HG03565 (cell line): Measurements from ENCODE around the gene PCDH12.
A peak's percentile ranks its signal among the peaks of the same experiment; 100 is the strongest.

Source experiments
- ATAC-seq: cut with Tn5 transposase; IDR thresholded peaks from one replicate; pipeline ENCODE4 v1.9.1; 2021; ENCODE audit warnings: mild to moderate bottlenecking, moderate library complexity; ENCODE audit not compliant: unreplicated experiment

PCDH12 gene

DNA sequence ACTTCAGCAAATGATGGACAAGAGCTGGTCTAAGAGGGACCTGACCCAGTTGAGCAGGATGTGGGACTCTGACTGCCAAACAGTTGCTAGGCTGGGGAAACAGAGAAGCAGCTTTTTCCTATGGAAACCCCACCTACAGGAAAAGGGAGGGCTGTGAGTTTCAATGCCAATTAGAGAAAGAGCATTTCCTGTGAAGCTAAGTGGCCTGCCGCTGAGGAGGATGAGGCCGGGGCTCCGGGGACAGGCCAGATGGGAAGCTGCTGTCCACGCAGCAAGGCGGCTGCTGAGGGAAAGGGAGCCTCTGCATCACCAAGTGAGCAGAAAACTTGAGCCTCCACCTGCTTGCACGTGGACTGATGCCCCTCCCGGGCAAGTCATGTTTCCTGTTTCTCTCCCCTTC is at the start of gene PCDH12:
PCDH12 (minus strand) TSS at position 90 of the 400 bp plus-strand sequence. CDS start 351 bp downstream, outside the sequence.
- ATAC-seq: no peak

DNA sequence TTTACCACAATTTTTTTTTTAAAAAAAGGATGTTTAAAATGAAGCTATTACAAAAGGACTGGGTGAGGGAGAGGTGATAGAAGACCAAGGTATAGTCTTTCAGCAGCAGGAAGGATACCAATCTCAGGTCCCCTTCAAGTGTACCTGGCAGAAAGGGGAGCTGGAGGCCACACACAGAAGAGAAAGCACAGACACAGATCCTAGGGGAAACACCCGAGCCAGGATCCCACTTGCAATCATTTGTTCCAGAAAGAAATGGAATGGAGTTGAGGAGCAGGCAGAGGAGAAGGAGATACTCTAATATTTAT is 49.2 kb upstream of the PCDH12 start:
- ATAC-seq: no peak

DNA sequence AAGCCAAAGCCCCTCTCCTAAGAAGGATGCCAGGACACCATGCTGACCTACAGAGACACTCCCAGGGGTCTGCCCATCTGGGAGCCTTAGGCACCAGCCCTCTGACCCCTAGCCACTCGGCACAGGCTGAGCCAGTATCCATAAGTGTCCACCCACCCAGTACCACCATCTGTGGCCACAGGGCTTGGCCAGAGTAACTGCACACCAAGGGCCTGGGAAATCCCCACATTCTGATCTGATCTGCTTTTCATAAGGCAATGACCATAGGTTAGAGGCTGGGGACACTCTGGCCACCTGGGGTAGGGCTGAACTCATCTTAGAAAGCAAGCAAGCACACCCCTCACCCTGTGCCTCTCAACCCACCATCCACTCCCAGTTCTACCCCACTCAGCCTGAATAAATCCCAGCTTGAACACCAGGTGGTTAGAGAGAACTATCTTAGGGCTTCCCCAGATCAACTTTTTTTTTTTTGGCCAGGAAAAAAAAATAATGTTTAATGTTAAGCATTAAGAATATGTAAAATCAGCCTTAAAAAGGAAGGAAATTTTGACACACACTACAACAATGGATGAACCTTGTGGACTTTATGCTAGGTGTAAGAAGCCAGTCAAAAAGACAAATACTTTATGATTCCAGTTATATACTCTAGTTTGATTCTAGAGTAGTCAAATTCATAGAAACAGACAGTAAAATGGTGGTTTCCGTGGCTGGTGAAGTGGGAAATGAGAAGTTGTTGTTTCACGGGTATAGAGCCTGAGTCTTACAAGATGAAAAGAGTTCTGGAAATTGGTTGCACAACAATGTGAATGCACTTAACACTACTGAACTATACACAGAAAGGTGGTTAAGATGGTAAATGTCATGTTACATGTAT is 48.6 kb upstream of the PCDH12 start:
- ATAC-seq: peak; percentile 68

DNA sequence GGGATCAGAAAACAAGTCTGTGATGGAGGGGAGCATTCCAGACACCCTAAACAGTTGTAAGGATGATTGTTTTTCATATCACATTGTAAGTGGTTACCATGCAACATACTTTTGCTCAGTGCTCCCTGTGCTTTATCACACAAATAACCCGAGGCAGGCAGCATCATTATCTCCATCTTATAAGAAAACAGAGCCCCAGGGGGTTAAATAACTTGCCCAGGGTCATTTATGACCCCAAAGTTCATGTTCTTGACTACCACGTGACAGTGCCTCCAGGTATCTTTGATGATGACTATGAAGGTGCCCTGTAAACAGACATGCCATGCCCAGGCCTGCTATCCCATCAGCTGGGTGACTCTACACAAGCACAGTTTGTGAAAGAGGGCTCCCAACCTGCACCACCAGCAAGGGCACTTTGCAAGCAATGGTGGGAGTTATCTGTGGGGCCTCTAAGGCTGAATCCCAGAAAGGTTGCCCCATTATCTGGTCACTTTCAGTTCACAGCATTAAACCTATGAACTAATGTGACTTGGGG is 45.3 kb upstream of the PCDH12 start:
- ATAC-seq: no peak

DNA sequence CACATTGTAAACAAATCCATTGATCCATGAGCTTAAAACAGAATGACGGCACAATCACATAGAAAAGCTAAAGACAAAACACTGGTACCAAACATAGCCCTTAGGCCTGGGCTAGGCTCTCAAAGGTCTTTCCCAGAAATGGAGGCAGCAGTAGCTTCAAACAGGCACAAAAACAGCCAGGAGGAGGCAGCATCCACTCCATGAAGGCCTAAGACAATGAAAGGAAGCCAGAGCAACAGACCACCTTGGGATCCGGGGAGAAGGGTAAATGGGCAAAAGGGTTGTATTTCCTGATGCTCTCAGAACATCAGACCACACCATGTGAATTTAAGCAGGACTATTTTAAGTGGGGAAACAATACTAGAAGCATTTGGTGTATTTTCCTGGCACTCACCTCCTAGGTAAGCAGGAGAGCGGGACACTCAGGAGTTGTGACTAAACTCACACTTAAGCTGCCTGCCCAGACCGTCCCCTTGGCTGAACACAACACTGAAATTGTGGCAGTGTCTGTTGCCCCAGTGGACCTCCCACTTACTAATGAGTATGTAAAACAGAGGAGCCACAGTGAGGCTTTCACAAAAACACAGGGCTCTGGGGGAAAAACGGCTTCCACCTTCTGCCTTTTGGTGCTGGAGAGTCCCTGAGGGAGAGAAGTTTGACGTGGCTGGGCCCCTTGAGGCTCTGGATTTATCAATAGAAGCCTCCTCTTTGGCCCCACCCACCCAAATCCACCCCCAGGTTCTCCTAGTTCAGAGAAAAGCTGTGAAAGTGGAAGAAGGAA is 42.9 kb upstream of the PCDH12 start:
- ATAC-seq: no peak

DNA sequence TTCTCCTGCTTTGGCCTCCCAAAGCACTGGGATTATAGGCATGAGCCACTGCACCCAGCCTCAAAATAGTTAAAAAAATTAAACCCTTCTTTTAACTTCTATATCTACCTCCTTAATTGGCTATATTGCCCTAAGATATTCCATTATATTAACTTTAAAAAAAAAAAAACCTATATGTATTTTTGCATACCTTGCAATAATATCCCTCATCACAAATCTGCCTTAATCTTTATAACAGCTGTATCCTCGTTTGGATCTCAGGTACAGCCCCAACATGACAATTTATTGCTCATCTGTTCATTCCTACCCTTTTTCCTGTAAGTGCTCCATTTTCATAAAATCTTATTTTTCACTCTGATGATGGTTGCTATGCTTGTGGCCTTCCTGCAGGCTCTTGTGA is 42.2 kb upstream of the PCDH12 start:
- no peak for ATAC-seq

DNA sequence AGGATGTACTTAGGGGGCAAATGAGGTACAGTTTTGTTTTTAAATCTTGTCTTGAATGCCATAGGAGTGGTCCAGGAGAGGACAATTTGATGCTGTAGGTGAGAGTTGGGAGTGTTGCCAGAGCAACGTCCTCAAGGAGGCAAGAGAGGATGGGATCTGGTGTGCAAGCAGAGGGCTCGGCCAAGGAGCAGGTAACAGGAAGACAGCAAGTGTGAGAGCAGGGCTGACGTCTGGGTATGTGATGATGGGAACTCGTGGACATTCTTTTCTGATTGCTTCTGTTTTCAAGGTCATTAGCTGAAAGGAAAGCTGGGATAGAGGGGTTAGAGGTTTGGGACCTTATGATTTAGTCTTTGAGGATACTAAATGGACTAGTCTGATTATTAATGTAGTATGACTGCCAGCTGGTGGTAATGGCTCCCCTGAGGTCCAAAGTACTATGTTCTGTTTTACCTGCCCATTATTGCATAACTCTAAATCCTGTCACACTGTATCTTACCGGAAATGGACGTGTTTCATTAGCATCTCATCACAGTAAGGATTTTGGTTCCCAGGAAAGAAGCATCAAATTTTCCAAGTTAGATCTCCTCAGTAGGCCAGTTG is 39.5 kb upstream of the PCDH12 start:
- no peak for ATAC-seq

DNA sequence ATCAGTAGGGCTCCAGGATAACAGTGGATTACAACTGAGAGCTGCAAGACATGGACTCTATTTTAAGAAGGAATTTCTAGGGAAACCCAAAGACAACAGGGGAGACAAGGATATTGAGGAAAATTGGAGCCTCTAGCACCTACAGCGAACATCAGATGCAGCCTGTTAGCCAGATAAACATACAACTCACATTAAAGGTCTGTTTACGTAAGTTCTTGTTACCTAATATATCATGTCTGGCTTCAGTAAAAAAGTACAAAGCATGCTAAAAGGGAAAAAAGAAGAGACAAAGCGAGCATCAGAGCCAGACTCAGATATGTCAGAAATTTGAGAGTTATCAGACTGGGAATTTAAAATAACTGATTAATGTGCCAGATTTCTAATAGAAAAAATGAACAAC is 37.7 kb upstream of the PCDH12 start:
- no peak for ATAC-seq

DNA sequence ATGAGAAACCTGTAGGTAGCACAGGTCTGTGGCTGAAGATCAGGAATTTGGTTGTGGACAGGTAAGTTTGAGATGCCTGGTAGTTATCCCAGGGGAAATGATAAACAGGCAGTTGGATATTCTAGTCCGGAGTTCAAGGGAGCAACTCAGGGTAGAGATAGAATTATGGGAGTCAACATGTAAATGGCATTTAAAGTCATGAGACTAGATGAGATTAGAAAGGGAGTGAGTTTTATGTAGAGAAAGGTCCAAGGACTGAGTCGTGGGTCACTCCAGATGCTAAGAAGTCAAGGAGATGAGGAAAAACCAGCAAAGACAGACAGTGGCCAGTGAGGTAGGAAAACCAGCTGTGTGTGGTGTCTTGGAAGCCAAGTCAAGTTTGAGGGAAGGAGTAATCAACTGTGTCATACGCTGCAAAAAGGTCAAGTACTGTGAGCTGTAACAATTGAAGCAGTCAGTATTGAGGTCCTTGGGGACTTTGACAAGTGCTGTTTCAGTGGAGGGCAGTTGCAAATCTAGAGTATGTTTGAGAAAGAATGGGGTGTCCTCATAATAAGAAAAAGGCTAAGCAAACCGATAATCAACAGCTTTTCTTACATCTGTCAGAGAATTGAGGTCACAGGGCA is 36.6 kb upstream of the PCDH12 start:
- ATAC-seq: no peak

DNA sequence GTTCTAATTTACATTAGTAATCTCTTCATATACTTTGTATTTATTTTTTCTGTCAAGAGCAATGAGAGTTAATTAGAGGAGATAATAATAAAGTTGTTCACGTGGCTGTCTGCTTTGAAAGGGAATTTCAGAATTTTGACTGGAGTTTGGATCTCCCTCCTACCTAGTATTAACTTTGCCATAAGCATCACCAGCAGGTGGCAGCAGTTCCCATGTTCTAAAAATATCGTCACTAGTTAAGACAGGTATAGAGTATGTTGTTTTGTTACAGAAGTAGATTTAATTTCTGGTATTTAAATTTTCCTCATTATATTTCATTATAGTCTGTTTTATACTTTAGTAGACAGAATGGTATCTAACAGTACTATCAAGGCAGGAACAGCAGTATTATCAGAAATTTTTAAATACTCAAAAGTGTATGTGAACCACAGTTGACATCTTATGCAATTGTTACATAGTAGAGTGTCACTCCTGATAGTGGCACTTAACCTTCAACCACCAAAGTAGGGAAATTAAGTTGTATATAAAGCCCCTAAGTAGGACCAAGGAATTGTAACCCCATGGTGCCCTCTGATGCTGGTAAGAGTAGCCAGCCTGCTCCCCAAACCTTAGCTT is 34.5 kb upstream of the PCDH12 start:
- ATAC-seq: no peak

DNA sequence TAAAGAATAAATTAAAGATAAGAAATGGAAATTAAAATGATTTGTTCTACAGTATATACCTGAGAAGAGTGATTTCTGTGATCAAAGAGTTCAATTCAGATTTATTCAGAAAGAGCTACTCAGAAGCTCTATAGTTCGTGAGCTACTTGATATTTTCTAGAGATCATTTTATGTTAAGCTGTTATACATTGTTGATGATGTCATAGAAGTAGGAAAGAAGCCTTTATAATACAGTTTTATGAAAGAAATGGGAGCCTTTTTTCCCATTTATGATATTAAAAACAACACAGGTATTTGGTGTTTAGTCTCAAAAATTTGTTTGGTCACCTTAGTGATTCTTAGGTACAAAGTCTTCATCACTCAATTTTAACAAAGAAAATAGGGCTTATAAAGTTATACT is 31.7 kb upstream of the PCDH12 start:
- no peak for ATAC-seq

DNA sequence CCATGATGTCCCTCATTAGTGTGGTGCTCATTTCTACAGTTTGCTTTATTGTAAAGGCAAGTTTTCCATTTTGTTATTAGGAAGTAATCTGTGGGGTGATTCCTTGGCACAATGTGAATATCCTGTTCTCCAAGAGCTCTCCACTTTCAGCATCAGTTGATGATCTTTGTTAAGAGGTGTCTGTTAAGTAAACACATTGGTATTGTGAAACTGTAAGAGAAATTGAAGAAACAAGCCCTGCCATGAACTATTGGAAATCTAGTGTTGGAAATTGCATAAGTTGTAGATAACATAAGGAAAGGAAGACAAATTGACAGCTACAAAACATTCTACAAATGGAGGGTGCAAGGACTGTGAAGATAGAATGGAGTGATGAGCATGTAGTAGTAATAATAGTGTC is 28.1 kb upstream of the PCDH12 start:
- no peak for ATAC-seq

DNA sequence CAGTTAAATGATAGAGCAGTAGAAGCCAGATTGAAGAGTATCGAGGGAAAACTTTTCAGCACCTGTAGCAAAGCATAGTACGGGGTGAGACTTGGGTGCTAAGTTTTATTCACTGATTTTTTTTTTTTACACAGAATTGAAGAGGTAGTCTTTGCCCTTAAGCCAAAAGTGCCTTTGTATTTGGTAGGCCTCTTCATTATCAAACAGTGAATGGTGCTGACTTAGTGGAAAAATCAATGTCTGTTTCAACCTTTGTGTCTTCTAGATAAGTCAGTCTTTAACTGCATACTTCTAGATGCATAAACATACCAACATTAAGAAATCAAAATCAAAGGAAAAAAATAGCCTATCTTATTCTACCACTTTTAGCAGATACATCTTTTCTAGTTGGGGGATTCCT is 24.6 kb upstream of the PCDH12 start:
- ATAC-seq: no peak

DNA sequence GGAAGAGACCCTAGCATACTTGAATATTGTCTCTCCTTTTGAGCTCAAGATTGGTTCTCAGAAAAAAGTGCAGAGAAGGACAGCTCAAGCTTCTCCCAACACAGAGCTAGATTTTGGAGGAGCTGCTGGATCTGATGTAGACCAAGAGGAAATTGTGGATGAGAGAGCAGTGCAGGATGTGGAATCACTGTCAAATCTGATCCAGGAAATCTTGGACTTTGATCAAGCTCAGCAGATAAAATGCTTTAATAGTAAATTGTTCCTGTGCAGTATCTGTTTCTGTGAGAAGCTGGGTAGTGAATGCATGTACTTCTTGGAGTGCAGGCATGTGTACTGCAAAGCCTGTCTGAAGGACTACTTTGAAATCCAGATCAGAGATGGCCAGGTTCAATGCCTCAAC is 20.4 kb upstream of the PCDH12 start:
- ATAC-seq: no peak

DNA sequence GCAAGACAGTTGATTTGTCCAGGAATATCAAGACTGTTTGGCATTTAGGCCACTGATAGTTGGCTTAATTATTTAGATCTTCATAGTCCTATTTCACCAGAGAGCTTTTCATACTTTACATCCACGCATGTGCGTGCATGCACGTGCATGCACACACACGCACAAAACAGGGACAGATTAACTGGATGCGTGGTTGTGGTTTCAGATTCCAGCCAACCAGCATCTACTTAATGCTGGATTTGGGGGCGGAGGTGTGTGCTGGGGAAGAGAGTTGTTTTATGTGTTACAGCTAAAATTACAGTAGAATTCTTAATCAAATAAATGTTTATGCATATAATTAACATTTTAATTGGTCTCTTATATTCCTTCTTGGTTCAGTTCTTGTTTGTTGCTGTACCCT is 18.2 kb upstream of the PCDH12 start:
- no peak for ATAC-seq

DNA sequence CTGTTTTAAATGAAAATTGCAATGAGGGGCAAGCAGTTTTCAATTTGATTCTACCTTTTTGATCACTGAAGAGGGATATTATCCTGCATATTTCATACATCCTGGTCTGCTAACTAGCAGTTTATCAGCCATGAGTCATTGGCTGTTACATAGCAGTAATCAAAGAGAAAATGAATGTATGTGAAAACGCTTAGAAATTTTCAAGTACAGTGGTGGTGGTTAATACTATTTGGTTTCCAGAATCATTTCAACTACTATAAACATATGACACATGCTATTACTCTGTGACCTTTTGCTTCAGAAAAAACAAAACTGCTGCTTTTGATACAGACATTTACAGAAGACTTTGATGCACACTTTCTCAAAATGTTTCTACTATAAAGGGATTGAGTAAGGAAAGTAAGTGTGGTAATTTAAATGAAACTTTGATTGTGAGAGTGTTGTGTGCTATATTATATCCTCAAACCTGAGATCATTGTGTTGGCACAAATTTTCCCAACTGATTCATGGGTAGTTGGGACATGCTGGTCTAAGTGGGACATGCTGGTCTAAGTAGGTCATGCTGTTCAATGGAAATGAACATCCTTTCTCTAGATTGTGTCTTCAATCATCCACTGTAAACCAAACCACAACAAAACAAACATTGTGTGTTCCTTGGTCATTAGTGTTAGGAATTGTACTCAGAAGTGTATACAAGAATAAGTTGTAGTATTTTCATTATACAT is 16.0 kb upstream of the PCDH12 start:
- ATAC-seq: no peak

DNA sequence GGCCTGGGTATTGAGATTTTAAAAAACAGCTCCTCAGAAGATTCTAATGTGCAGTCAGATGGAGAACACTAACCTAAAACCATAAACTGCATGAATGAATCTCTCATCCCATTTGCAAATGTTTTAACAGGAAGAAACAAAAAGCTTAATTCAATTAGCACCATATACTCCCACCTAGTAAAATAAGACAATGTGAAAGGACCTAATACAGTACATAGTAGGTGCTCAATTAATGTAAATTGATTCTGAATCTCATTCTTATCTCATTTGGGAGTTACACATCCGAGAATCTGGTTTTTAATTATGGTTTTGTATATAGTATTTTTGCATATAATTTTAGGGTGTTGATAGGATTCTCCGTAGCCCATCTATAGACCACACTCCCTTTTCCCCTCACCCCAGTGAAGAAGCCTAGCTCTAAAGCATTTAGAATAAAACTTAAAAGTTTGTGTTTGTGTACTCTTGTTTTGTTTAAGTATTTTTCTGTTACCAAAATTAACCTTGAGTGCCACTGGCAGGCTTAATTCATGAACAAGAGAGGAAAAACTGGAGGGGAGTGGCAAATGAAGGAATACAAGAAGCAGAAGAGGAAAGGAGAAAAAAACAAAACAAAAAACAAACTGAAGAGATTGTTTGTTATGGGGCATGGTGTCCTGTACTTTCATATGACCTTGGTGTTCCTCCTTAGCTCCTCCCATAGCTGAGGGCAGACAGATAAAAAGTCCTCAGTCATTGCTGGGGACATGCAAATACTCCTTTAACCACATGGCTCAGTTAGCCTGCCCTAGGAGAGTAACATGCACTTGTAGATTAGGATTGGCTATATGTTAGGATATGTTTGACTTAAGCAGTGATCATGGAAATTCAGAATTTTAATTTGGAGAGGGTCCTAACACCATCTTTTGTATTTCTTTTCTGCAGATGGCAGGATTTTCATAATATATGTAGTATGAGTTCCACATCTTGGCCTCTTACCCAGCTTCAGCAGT is 12.1 kb upstream of the PCDH12 start:
- ATAC-seq: peak; percentile 57

DNA sequence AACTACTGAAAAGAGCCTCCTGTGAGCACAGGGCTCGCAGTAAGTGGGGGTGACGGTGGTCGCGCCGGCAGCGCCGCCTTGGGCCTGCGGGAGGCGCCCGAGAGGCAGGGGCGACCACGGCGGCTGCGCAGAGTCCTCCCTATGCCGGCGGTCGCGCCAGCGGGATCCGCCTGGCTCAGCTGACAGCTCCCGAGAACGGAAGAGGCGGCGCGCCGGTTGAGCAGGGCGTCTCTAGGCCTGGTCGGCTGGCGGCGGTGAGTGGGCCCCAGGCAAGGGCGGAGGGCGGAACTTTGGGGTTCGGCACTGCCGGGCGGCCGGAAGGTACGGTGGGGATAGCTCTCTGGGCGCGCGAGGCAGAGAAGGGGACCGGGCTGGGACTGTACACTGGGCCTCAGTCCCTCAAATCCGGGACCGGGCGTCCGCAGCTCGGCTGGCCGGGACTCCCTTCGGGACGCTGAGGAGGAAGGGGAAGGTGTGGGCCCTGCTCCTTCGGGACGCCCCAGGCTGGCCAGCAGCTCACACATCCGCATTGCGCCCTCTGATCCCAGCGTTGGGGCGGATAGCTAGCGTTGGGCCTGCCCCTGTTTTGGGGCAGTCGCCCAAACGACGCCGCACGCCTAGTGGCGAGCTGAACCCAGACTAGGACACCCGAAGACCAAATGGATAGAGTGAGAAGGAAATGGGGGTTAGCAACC is 11.1 kb upstream of the PCDH12 start, which contains the start of gene RNF14:
RNF14 (plus strand) TSS at position 192 of the 695 bp plus-strand sequence. CDS start 4,484 bp downstream, outside the sequence.
- peak; percentile 88 for ATAC-seq
